Activated T-cell treated with anti-CD3 and anti-CD28 coated beads, Interleukin-2, amount 50 U/mL, for 4 hours (primary cell): Measurements from ENCODE around the gene FOXE3. TPM values are rescaled to one million over a fixed set of nuclear protein-coding genes. Genes with fewer than 3 reads are reported as not detected.

Source experiments
- ATAC-seq, 2 donors: fragments of 200-7000 bp; cut with Tn5 transposase; one replicate each; pipeline ENCODE4 v1.10.0; 2021
- DNase-seq: peaks from one replicate; pipeline ENCODE4 v3.0.0-alpha.2; 2020
- H3K27me3 Mint-ChIP-seq: one replicate; pipeline ENCODE4 v1.8.0; 2021; ENCODE audit warnings: low read depth, mixed read lengths
- H3K36me3 Mint-ChIP-seq: one replicate; pipeline ENCODE4 v1.8.0; 2022; ENCODE audit warnings: mixed read lengths; ENCODE audit not compliant: insufficient read depth
- H3K4me1 Mint-ChIP-seq: one replicate; pipeline ENCODE4 v1.8.0; 2021; ENCODE audit warnings: low read depth, mixed read lengths
- H3K4me3 Mint-ChIP-seq: one replicate; pipeline ENCODE4 v1.8.0; 2021; ENCODE audit warnings: mild to moderate bottlenecking, moderate library complexity, mixed read lengths
- H3K9me3 Mint-ChIP-seq: one replicate; pipeline ENCODE4 v1.8.0; 2021; ENCODE audit warnings: mixed read lengths
- total RNA-seq, 3 donors: library from RNA; stranded (reverse); gene quantifications; one replicate each; pipeline ENCODE4 v1.2.1, GENCODE V29; 2021

The FOXE3 gene
- total RNA-seq, 3 donors from 2014 or later = not detected

DNA sequence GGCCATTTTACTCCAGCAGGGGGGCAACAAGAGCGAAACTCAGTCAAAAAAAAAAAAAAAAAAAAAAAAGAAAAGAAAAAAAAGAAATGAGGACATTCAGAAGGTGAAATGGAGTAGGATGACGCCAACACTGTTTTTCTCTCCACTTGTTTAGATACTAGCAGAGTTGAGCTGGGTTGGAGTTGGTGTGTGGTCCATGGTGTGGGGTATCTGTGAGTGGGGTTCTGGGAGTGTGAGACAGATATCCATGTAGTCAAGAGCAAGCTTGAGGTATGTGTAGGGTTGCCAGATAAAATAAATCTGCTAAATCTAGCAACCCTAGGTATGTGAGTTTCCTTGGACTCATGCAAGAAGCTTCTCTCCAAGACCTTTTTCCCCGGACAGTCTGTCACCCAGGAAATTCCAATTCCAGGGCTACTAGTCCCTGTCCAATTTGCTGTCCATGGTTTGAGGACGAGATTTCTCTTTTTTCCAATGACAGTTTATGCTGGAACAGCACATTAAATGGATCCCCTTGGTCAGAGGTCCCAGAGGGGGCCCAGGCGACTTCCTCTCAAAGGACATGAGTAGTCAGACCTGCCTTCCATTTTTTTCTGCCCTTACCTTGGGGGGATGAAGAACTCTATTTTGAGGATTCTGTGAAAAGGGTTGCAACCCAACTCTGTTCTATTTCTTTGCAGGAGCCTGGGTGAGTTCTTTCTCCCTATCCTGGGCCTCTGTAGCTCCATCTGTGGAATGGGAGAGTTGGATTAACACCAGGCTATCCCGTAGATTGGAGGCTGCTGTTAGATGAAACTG, 19.6 kb downstream of the FOXE3 start:
- Mint-ChIP-seq H3K36me3 (peaks cover 6% of the 10 kb centered on the region), H3K27me3 (peaks cover 30% of the 10 kb centered on the region), H3K4me3 (peak overlapping the region; percentile 90), H3K9me3 (no peaks in the 10 kb centered on the region), H3K4me1 (peaks cover 36% of the 10 kb centered on the region)
- no peak for ATAC-seq
- DNase-seq = no peak

DNA sequence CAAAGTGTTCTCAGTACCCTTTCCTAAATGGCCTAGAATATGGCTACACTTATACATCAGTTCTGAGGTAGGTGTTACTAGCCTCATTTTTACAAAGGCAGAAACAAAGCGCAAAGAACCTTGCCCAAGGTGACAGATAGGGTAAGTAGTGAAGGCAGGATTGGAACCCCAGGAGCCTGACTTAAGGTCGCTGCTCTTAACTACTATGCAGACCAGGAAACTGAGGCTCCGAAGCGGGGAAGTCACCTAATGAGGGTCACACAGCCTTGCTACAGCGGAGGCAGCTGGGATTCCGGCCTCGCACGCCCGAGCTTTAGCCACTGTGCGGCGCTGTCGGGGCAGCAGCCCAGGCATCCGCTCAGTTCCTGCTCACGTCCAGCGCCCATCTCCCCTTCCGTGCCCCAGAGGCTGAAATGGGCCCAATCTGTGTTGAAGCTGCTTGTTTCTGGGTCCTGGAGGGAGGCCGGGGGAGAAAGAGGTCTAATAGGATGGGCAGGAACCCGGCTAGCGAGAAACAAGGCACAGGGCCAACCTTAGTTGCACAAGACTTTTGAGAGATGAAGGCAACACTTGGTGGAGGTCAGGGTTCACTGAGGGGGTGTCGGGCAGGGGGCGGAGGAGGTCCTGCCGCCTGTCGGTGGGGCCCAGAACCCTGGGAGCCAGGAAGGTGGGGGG, 20.4 kb downstream of the FOXE3 start:
- Mint-ChIP-seq H3K27me3 (peaks cover 26% of the 10 kb centered on the region), H3K9me3 (no peaks in the 10 kb centered on the region), H3K36me3 (peaks cover 3% of the 10 kb centered on the region), H3K4me3 (peak overlapping the region; percentile 90), H3K4me1 (peaks cover 33% of the 10 kb centered on the region)
- ATAC-seq (peak; percentile 21 to 41), DNase-seq (peak; percentile 63)

DNA sequence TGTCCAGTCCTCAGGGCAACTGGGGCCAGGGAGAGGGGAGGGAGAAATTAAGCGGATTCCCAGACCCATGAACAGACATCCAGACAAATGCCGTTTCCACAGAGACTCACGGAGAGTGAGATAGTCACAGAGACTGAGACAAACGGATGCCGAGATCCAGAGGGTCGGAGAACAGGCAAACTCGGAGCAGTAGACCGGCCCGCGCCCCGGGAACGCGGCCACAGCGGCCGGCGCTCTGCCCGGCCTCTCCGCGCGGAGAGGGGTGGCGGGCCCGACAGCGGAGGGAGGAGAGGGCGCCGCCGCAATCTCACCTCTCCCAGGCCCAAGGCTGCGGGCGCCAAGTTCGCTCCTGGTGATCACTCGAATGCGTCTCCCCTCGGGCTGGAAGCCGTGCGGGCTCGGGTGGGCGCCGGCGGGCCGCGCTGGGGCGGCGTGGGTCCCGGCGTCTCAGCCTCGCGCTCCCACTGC, 20.9 kb downstream of the FOXE3 start:
- H3K4me1 Mint-ChIP-seq = peaks cover 29% of the 10 kb centered on the region
- H3K36me3 Mint-ChIP-seq = peaks cover 3% of the 10 kb centered on the region
- ATAC-seq (peak; percentile 13 to 20), DNase-seq (no peak)
- H3K4me3 Mint-ChIP-seq = peak overlapping the region; percentile 90
- peaks cover 21% of the 10 kb centered on the region for H3K27me3 Mint-ChIP-seq
- H3K9me3 Mint-ChIP-seq = no peaks in the 10 kb centered on the region

DNA sequence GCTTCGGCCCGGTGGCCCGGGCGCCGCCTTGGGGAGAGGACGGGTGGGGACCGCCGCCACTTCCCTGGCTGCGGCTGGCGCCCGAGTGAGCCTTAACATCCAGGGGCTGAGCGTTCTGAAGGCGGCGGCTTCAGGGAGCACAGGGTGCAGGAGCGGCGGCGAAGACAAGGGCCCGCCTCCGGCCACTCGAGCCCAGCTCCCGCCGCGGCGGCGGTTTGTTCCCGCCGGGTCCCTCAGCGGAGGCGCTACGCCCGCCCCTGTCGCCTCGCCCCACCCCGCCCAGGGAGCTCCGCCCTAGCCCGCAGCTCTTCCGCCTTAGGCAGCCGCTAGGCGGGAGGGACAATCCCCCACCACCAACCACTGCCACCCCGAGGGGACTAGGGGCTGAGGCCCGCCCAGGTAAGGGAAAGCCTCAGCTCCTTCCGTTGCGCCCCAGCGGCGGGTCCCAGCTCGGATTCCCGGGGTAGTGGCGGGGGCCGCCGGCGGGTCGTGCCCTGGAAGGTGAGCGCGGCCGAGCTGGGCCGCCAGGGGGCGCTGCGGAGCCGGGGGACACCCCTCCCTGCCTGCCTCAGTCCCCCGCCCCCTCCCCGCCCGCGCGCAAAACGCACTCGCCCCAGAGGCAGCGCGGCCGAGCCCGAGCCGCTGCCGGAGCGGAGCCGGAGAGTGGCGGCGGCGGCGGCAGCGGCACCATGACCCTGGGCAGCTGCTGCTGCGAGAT, 21.5 kb downstream of the FOXE3 start, which contains the start of gene FOXD2:
Gene FOXD2, plus strand, starts transcription at position 598 of the 718 bp plus-strand sequence. Its CDS starts 92 bp downstream, at position 690.
- H3K4me3 Mint-ChIP-seq = peak within 1 kb of the TSS; percentile 90
- H3K4me1 Mint-ChIP-seq = peaks cover 23% of the 10 kb centered on the region
- peaks cover 17% of the 10 kb centered on the region for H3K27me3 Mint-ChIP-seq
- ATAC-seq (peak; percentile 89), DNase-seq (peak; percentile 93)
- H3K36me3 Mint-ChIP-seq = peaks cover 3% of the 10 kb centered on the region
- H3K9me3 Mint-ChIP-seq = no peaks in the 10 kb centered on the region

DNA sequence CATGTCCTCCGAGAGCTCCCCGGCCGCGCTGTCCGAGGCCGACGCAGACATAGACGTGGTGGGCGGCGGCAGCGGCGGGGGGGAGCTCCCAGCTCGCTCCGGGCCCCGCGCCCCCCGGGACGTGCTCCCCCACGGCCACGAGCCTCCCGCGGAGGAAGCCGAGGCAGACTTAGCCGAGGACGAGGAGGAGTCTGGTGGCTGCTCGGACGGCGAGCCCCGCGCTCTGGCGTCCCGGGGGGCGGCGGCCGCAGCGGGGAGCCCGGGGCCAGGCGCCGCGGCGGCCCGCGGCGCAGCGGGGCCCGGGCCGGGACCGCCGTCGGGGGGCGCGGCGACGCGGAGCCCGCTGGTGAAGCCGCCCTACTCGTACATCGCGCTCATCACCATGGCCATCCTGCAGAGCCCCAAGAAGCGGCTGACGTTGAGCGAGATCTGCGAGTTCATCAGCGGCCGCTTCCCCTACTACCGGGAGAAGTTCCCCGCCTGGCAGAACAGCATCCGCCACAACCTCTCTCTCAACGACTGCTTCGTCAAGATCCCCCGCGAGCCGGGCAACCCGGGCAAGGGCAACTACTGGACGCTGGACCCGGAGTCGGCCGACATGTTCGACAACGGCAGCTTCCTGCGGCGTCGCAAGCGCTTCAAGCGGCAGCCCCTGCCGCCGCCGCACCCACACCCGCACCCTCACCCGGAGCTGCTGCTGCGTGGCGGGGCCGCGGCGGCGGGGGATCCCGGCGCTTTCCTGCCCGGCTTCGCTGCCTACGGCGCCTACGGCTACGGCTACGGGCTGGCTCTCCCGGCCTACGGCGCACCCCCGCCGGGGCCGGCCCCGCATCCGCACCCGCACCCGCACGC, 22.3 kb downstream of the FOXE3 start:
- ATAC-seq = peak in 1 of 2 donors; percentile 3

DNA sequence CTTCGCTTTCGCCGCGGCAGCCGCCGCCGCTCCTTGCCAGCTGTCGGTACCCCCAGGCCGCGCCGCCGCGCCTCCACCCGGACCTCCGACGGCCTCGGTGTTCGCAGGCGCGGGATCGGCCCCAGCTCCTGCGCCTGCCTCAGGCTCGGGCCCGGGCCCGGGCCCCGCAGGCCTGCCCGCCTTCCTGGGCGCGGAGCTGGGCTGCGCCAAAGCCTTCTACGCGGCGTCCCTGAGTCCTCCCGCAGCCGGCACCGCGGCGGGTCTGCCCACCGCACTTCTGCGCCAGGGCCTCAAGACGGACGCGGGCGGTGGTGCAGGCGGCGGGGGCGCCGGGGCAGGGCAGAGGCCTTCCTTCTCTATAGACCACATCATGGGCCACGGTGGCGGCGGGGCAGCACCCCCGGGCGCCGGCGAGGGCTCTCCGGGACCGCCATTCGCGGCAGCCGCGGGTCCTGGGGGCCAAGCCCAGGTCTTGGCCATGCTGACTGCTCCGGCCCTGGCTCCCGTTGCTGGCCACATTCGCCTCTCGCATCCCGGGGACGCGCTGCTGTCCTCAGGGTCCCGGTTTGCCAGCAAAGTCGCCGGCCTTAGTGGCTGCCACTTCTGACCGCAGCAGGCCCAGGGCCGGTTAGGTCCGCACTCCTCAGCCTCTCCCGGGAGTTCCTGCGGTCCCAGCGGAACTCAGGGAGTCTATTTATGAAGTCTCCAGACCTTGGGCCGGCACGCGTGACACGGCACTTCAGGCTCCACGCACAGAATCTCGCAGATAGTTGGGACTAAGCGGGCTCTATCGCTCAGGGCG, 23.1 kb downstream of the FOXE3 start:
- Mint-ChIP-seq H3K9me3 (no peaks in the 10 kb centered on the region), H3K4me3 (peak overlapping the region; percentile 37), H3K27me3 (peaks cover 5% of the 10 kb centered on the region), H3K4me1 (peaks cover 12% of the 10 kb centered on the region), H3K36me3 (no peaks in the 10 kb centered on the region)
- ATAC-seq (no peak), DNase-seq (no peak)

More for the DNA sequence above, 22.3 kb downstream of the FOXE3 start:
- DNase-seq = no peak
- peaks cover 16% of the 10 kb centered on the region for H3K4me1 Mint-ChIP-seq
- H3K36me3 Mint-ChIP-seq = no peaks in the 10 kb centered on the region
- no peaks in the 10 kb centered on the region for H3K9me3 Mint-ChIP-seq
- H3K4me3 Mint-ChIP-seq = peak overlapping the region; percentile 76
- H3K27me3 Mint-ChIP-seq = peaks cover 9% of the 10 kb centered on the region

DNA sequence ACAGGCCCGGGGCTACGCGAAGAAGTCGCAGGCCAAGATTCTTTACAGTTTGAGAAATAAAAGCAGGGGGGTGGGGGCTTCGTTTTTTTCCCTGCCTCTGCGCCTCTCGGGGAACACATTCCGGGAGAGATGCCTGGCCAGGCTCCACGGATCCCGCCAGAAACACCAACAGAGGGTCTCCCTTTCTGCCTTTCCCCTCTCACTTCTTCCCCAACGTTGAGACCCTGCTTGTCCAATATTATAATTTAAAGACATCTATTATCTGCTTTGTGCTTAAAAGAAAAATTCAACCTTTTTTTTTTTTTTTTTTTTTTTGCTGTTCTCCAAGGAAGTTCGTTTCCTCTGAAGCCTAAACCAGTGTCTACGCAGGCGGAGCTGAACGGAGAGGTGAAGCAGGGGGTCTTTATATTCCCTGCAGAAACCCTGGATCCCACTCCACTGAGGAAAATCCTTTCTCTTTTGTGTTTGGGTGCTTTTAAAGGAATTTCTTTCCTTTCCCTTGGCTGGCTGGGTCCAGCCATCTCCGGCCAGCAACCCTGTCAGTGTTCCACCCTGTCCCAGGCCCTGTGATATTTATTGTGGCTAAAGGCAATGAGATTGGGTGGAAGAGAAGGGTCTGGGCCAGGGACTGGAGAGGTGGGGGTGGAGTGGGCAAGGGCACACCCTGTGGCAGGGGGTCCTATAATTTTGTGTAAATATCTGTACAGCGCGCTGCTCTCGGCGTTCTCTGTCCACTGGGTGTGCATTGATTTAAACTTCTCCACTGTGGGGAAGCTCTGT, 23.9 kb downstream of the FOXE3 start:
- Mint-ChIP-seq H3K27me3 (peaks cover 2% of the 10 kb centered on the region), H3K9me3 (no peaks in the 10 kb centered on the region), H3K4me1 (peaks cover 20% of the 10 kb centered on the region), H3K4me3 (peak overlapping the region; percentile 37), H3K36me3 (no peaks in the 10 kb centered on the region)
- DNase-seq = no peak
- no peak for ATAC-seq

DNA sequence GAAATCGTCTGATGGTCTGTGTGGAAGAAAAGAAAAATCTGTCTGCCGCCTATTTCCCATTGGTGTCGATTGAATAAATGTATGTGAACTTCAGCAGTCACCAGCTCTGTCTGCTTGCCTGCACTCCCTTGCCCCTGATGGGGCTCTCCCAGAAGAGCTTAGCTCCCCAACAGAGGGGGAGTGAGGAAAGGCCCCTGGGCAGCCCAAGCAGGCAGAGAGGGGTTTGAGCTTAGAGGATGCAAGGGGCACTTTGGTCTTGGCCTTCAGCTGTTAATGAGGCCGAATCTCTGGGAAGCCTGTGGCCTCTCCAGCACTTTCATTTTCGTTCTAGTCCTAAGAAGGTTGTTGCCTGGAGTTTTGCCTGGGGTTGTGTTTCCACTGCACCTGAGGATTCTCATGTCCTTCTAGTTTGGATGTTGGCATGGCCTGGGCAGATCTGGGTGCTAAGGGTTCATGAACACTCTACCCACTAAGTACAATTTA, 24.6 kb downstream of the FOXE3 start:
- DNase-seq = no peak
- no peak overlapping the region for H3K4me3 Mint-ChIP-seq
- H3K4me1 Mint-ChIP-seq = peaks cover 23% of the 10 kb centered on the region
- H3K27me3 Mint-ChIP-seq = peaks cover 2% of the 10 kb centered on the region
- no peak for ATAC-seq
- H3K36me3 Mint-ChIP-seq = no peaks in the 10 kb centered on the region
- no peaks in the 10 kb centered on the region for H3K9me3 Mint-ChIP-seq

DNA sequence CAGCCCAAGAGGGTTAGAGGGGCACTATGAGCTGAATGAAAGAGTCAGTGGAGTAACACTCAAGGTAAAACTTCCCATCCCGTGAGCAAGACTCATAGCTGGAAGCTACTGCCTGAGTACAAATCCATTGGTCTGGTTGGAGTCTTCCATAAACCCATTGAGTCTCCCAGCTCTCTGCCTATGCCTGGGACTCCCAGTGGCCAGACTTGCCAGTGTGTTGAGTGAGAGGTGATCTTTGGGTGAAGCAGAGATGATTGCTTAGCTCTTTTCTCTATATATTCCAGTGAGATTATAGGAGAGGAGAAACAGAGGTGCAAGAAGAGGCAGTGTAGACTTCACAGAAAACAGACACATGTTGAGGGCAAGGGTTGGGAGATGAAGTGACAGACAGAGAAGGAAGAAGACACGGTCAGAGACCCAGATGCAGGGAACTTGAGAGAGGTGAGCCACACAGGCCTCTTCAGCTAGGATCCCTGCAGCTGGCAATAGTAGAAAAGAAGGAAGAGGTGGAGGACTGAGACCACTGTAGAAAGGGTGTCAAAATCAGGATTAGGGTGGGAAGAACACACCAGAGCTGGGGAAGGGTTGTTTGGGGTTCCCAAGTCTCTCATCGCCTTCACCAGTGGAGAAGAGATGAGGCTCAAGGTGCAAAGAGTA, 25.5 kb downstream of the FOXE3 start:
- ATAC-seq (no peak), DNase-seq (no peak)
- Mint-ChIP-seq H3K36me3 (no peaks in the 10 kb centered on the region), H3K4me1 (peaks cover 22% of the 10 kb centered on the region), H3K4me3 (no peak overlapping the region), H3K9me3 (no peaks in the 10 kb centered on the region), H3K27me3 (peaks cover 2% of the 10 kb centered on the region)

DNA sequence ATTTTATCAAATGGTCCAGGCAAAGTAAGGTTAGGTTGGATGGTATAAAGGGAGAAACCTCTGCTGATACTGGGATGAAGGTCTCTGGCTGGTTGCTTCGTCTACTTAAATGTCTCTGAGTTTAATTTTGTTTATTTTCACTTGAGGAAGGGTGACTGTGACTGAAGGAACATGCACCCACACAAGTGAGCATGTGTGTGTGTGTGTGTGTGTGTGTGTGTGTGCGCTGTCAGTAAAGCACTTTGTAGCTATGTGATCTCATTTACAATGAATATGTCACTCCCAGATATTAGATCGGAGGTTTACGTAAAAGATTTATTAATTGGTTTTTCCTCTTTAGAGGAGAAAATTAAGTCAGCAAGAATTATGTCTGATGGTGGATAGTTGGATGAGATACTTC, 26.1 kb downstream of the FOXE3 start:
- Mint-ChIP-seq H3K36me3 (no peaks in the 10 kb centered on the region), H3K9me3 (no peaks in the 10 kb centered on the region), H3K27me3 (peaks cover 2% of the 10 kb centered on the region), H3K4me1 (peaks cover 21% of the 10 kb centered on the region), H3K4me3 (no peak overlapping the region)
- ATAC-seq = no peak
- no peak for DNase-seq

DNA sequence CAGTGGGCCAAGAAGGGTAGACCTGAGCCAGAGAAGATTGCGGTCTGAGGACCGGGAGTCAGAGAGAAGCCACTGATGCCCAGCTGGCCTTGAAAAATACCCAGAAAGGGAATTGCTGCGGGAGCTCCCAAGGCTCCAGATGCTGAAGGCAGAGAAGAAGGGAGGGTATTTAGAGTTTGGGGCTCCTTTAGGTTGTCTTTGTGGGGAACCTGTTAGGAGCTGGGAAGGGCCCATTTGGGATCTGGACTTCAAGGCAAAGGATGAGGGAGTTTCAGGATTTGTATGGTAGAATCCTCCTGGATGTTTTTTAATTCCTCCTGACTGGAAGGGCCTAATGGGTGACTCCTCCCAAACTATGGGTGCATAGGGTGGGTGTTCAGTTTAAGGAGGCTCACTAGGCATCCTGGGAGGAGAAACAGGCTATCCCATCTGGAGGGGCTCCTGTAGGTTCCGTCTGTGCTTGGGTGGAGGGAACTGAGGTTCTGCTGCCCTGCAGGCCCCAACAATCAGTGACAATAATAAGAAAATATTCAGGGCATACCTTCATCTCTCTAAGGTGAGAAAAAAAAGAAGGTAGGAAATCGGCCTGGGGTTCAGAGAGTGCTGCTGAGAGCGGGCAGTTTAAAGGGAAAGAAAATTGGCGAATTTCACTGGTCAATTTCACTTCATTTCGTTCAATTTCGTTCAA, 26.9 kb downstream of the FOXE3 start:
- H3K27me3 Mint-ChIP-seq = peaks cover 4% of the 10 kb centered on the region
- no peak overlapping the region for H3K4me3 Mint-ChIP-seq
- no peaks in the 10 kb centered on the region for H3K36me3 Mint-ChIP-seq
- peaks cover 21% of the 10 kb centered on the region for H3K4me1 Mint-ChIP-seq
- DNase-seq (no peak), ATAC-seq (no peak)
- no peaks in the 10 kb centered on the region for H3K9me3 Mint-ChIP-seq
